GM12872 (cell line): ENCODE results near the gene NCLN.

ENCODE experiments used
- TF ChIP-seq, protein P1 (sequence below): IDR thresholded peaks from 3 replicates; pipeline ENCODE4 v1.5.1; 2011; ENCODE audit warnings: low read depth, mild to moderate bottlenecking, low read length, moderate library complexity; ENCODE audit not compliant: insufficient read depth

Gene NCLN

DNA sequence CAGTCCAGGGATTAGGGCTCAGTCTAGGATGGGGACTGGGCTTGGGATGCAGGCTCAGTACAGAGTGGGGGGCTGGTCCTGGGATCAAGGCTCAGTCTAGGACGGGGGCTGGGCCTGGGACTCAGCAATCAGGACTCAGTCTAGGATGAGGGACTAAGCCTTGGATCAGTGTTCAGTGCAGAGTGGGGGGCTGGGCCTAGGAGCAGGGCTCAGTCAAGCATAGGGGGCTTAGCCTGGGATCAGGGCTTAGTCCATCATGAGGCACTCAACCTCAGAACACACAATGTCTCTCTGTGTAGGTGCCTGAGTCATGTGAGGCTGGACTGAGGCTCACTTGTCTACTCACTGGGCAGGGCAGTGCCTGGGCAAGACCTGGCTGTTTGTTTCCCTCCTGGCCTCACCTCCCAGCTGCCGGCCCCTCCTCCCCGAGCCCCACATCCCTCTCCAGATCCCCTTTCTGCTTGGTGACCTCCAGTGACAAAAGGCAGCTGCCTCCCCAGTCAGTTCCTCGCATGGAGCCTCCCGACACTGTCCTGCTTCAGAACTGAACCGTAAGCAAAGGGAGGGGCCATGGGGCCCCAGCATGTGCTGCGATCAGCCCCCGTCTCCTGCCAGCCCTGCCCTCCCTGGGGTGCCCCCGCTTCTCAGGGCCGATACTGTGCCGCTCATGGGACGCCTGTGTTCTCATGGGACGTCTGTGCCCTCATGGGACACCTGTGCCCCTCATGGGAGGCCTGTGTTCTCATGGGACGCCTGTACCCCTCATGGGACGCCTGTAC is 13.6 kb upstream of the NCLN start:
- TF ChIP-seq, protein P1, sequence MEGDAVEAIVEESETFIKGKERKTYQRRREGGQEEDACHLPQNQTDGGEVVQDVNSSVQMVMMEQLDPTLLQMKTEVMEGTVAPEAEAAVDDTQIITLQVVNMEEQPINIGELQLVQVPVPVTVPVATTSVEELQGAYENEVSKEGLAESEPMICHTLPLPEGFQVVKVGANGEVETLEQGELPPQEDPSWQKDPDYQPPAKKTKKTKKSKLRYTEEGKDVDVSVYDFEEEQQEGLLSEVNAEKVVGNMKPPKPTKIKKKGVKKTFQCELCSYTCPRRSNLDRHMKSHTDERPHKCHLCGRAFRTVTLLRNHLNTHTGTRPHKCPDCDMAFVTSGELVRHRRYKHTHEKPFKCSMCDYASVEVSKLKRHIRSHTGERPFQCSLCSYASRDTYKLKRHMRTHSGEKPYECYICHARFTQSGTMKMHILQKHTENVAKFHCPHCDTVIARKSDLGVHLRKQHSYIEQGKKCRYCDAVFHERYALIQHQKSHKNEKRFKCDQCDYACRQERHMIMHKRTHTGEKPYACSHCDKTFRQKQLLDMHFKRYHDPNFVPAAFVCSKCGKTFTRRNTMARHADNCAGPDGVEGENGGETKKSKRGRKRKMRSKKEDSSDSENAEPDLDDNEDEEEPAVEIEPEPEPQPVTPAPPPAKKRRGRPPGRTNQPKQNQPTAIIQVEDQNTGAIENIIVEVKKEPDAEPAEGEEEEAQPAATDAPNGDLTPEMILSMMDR: no peak

DNA sequence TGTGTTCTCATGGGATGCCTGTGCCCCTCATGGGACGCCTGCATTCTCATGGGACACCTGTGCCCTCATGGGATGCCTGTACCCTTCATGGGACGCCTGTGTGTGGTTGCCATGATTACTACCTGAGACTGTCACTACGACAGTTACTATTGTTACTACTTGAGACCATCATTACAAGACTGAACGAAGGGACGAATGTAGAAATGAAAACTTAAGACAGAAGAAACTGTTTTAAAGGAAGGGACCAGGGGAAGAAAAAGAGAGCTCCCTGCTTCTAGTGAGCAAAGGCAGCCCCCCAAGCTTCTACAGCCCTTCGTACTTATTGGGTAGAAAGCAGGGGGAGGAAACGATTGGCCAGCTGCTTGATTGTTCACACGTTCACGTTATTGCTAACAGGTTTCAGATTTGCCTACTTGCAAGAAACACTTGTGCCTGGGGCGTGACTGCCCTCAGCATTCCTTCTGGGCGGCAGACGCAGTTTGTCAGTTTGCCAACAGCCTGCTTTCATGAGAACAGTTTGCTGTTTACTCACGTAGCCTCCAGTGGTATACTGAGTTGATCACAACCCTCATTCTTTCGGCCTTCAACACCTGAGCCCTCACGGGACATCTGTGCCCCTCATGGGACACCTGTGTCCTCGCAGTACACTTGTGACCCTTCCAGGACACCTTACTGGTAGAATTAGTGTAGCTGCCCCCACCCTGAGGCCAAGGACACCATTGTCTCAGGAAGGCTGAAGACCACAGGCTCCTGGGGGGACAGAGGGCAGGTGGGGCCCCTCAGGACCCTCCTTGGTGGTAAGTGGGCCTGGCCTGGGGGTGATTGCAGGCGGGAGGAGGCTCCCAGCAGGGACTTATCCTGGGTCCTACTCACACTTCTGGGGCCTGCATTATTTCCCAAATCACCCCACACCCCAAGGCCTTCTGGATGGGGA is 9.7 kb upstream of the NCLN start:
- TF ChIP-seq, protein P1: no peak

- TF ChIP-seq, protein P1: no peak
Observed at GRCh38 chr19:3176715-3177501, 8.8 kb upstream of the NCLN start.

GRCh38 chr19:3178377-3178972 is 7.3 kb upstream of the NCLN start, which contains the start of gene S1PR4:
TSS of gene S1PR4 (plus strand) at chr19:3178769. CDS start at chr19:3178793, 24 bp downstream.
- TF ChIP-seq, protein P1: peak; percentile 35; the same call in 2 of the 3 replicates

- TF ChIP-seq, protein P1: no peak
Observed at GRCh38 chr19:3178973-3179738, 6.6 kb upstream of the NCLN start.

DNA sequence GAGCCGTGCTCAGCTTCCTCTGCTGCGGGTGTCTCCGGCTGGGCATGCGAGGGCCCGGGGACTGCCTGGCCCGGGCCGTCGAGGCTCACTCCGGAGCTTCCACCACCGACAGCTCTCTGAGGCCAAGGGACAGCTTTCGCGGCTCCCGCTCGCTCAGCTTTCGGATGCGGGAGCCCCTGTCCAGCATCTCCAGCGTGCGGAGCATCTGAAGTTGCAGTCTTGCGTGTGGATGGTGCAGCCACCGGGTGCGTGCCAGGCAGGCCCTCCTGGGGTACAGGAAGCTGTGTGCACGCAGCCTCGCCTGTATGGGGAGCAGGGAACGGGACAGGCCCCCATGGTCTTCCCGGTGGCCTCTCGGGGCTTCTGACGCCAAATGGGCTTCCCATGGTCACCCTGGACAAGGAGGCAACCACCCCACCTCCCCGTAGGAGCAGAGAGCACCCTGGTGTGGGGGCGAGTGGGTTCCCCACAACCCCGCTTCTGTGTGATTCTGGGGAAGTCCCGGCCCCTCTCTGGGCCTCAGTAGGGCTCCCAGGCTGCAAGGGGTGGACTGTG is 5.9 kb upstream of the NCLN start:
- TF ChIP-seq, protein P1: no peak
